T-helper 1 cell (primary cell): ENCODE measurements around the gene GLOD5.
A peak's percentile ranks its signal among the peaks of the same experiment; 100 is the strongest.

Experiments used
- DNase-seq, 5 donors: peaks; one replicate each; pipeline ENCODE4 v3.0.0-alpha.2; 2012 to 2020
- total RNA-seq, 4 donors: gene quantifications; one replicate each; lab custom pipeline; 2026; lab: John Stamatoyannopoulos, UW

The GLOD5 gene
- 0 to 0.12 (median 0) reads per million in 4 donors for total RNA-seq

- peak in 1 of 5 donors; percentile 47 for DNase-seq
These were observed at the start of gene GLOD5 for GRCh38 chrX:48761674-48762471. Gene GLOD5, plus strand, starts transcription at chrX:48761747. Its CDS starts 44 bp downstream, at chrX:48761791.

- peak in 1 of 5 donors; percentile 25 for DNase-seq
These were observed 49.5 kb upstream of the GLOD5 start for GRCh38 chrX:48711929-48712505.

GRCh38 chrX:48713847-48714246 is 47.7 kb upstream of the GLOD5 start:
- DNase-seq, result peak in 1 of 5 donors; percentile 59

GRCh38 chrX:48714573-48714972 is 47.0 kb upstream of the GLOD5 start:
- DNase-seq, result peak in 1 of 5 donors; percentile 48

GRCh38 chrX:48715072-48715471 is 46.5 kb upstream of the GLOD5 start:
- no peak for DNase-seq

- no peak for DNase-seq
These were observed 45.6 kb upstream of the GLOD5 start for GRCh38 chrX:48715876-48716502.

- DNase-seq, result no peak
These were observed 41.6 kb upstream of the GLOD5 start for GRCh38 chrX:48719958-48720357.

- DNase-seq, result peak in 1 of 5 donors; percentile 23
These were observed 40.8 kb upstream of the GLOD5 start for GRCh38 chrX:48720577-48721250.

GRCh38 chrX:48721916-48722315 is 39.6 kb upstream of the GLOD5 start:
- DNase-seq, result no peak

GRCh38 chrX:48726596-48726995 is 35.0 kb upstream of the GLOD5 start:
- DNase-seq, result no peak

- DNase-seq, result no peak
These were observed 32.9 kb upstream of the GLOD5 start for GRCh38 chrX:48728653-48729052.

- peak in 1 of 5 donors; percentile 30 for DNase-seq
These were observed 25.2 kb upstream of the GLOD5 start for GRCh38 chrX:48736303-48736702.

- DNase-seq, result no peak
These were observed 24.7 kb upstream of the GLOD5 start for GRCh38 chrX:48736878-48737212.

GRCh38 chrX:48737213-48737938 is 24.2 kb upstream of the GLOD5 start:
- peak; percentile 73 to 97 (median 81) for DNase-seq

- DNase-seq, result no peak
These were observed 23.6 kb upstream of the GLOD5 start for GRCh38 chrX:48737940-48738339.

- no peak for DNase-seq
These were observed 19.7 kb upstream of the GLOD5 start for GRCh38 chrX:48741834-48742233.

GRCh38 chrX:48745222-48745621 is 16.3 kb upstream of the GLOD5 start:
- DNase-seq, result no peak

- no peak for DNase-seq
These were observed 14.0 kb upstream of the GLOD5 start for GRCh38 chrX:48747415-48748016.

- DNase-seq, result no peak
These were observed 12.4 kb upstream of the GLOD5 start for GRCh38 chrX:48749182-48749581.

GRCh38 chrX:48751343-48751742 is 10.2 kb upstream of the GLOD5 start:
- DNase-seq, result peak in 1 of 5 donors; percentile 47

- no peak for DNase-seq
These were observed 9.0 kb upstream of the GLOD5 start for GRCh38 chrX:48752498-48752897.

GRCh38 chrX:48753708-48754228 is 7.8 kb upstream of the GLOD5 start:
- DNase-seq, result no peak
